ENCODE data around the gene LRRC4C.

The LRRC4C gene

GRCh38 chr11:41246399-41246745 lies 213.1 kb downstream of the LRRC4C start:
- no peak for DNase-seq

- DNase-seq: no peak
Measured at GRCh38 chr11:41245704-41246398, 213.6 kb downstream of the LRRC4C start.

- DNase-seq: no peak
Measured at GRCh38 chr11:41245184-41245583, 214.3 kb downstream of the LRRC4C start.

- no peak for DNase-seq
Measured at GRCh38 chr11:41237382-41237781, 222.1 kb downstream of the LRRC4C start.

- DNase-seq: no peak
Measured at GRCh38 chr11:41235668-41236067, 223.8 kb downstream of the LRRC4C start.

GRCh38 chr11:41225856-41226633 lies 233.4 kb downstream of the LRRC4C start:
- no peak for DNase-seq

GRCh38 chr11:41222236-41222635 lies 237.2 kb downstream of the LRRC4C start:
- DNase-seq: peak; percentile 9 to 60

GRCh38 chr11:41206388-41206787 lies 253.1 kb downstream of the LRRC4C start:
- no peak for DNase-seq

- peak; percentile 3 to 69 for DNase-seq
Measured at GRCh38 chr11:41201156-41201555, 258.3 kb downstream of the LRRC4C start.

- DNase-seq: no peak
Measured at GRCh38 chr11:41190437-41191082, 268.9 kb downstream of the LRRC4C start.

GRCh38 chr11:41189701-41190436 lies 269.6 kb downstream of the LRRC4C start:
- DNase-seq: no peak

GRCh38 chr11:41177791-41178190 lies 281.7 kb downstream of the LRRC4C start:
- no peak for DNase-seq

GRCh38 chr11:41175304-41175972 lies 284.0 kb downstream of the LRRC4C start:
- DNase-seq: no peak

GRCh38 chr11:41146326-41146725 lies 313.1 kb downstream of the LRRC4C start:
- no peak for DNase-seq

GRCh38 chr11:41145420-41145819 lies 314.0 kb downstream of the LRRC4C start:
- DNase-seq: no peak

- no peak for DNase-seq
Measured at GRCh38 chr11:41134971-41135370, 324.5 kb downstream of the LRRC4C start.

- no peak for DNase-seq
Measured at GRCh38 chr11:41133023-41133422, 326.4 kb downstream of the LRRC4C start.

GRCh38 chr11:41121600-41121999 lies 337.9 kb downstream of the LRRC4C start:
- DNase-seq: no peak

GRCh38 chr11:41119484-41119883 lies 340.0 kb downstream of the LRRC4C start:
- DNase-seq: no peak

GRCh38 chr11:41118521-41118920 lies 340.9 kb downstream of the LRRC4C start:
- no peak for DNase-seq

GRCh38 chr11:41116970-41117369 lies 342.5 kb downstream of the LRRC4C start:
- no peak for DNase-seq

- no peak for DNase-seq
Measured at GRCh38 chr11:41115066-41115465, 344.4 kb downstream of the LRRC4C start.

GRCh38 chr11:41113160-41113559 lies 346.3 kb downstream of the LRRC4C start:
- DNase-seq: no peak
